Upper lobe of left lung (tissue), 4 donors: ENCODE results near the gene GRID1.

Experiments used
- EP300 ChIP-seq, 4 donors: sonication (generic); formaldehyde crosslinking; IDR thresholded peaks; one replicate each; pipeline ENCODE4 v1.5.1; 2017; ENCODE audit warnings: antibody characterized with exemption in 4 of 4, control low read depth in 2 of 4
- POLR2A ChIP-seq, 4 donors: fragments of 450-650 bp; IDR thresholded peaks; one replicate each; pipeline ENCODE4 v1.5.1; 2016 to 2017; ENCODE audit warnings: antibody characterized with exemption in 4 of 4, mild to moderate bottlenecking in 2 of 4
- POLR2AphosphoS5 ChIP-seq, 2 donors: sonication (generic); formaldehyde crosslinking; IDR thresholded peaks; one replicate each; pipeline ENCODE4 v1.5.1; 2017; ENCODE audit warnings: antibody characterized with exemption in 2 of 2
- TF ChIP-seq, protein P1 (sequence below), 6 experiments: fragments of 450-650 bp in 4 of 6; fragments of 200-600 bp in 2 of 6; sonication (generic) in 2 of 6; IDR thresholded peaks; one replicate each; pipeline ENCODE4 v1.5.1; 2016 to 2019; ENCODE audit warnings: antibody characterized with exemption in 6 of 6

DNA sequence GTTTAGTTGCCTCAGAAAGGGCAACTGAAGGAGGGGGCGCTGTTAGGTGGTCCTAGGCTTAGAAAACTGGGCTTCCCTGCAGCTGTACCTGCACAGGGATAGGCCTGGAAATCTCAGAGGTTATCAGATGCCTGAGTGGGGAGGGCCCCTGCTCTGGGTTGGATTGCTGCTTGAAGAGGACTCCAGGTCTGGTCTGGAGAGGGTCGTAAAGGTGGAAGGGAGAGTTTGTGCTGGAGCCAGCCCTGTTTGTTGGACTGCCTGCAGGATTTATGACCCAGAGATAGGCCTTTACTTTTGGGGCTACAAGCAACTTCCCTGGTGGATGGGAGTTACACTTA lies 765.9 kb downstream of the GRID1 start:
- TF ChIP-seq, protein P1, sequence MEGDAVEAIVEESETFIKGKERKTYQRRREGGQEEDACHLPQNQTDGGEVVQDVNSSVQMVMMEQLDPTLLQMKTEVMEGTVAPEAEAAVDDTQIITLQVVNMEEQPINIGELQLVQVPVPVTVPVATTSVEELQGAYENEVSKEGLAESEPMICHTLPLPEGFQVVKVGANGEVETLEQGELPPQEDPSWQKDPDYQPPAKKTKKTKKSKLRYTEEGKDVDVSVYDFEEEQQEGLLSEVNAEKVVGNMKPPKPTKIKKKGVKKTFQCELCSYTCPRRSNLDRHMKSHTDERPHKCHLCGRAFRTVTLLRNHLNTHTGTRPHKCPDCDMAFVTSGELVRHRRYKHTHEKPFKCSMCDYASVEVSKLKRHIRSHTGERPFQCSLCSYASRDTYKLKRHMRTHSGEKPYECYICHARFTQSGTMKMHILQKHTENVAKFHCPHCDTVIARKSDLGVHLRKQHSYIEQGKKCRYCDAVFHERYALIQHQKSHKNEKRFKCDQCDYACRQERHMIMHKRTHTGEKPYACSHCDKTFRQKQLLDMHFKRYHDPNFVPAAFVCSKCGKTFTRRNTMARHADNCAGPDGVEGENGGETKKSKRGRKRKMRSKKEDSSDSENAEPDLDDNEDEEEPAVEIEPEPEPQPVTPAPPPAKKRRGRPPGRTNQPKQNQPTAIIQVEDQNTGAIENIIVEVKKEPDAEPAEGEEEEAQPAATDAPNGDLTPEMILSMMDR (IDR thresholded peaks at IDR 0.05), result no peak
- TF ChIP-seq EP300 (IDR thresholded peaks at IDR 0.05), result no peak
- no peak for TF ChIP-seq POLR2A (IDR thresholded peaks at IDR 0.05)
- TF ChIP-seq POLR2AphosphoS5 (IDR thresholded peaks at IDR 0.05), result no peak
